COLO668 (cell line): ENCODE results near the gene MAGEB5.
"Not testable (repeated sequence)": the region's sequence is repeated elsewhere in the genome, so short reads cannot be mapped to it uniquely, and the experiment has no call there.

Source experiments
- DNase-seq: peaks from one replicate; lab custom pipeline; 2025; ENCODE audit not compliant: unreplicated experiment; lab: John Stamatoyannopoulos, UW

Gene MAGEB5, protein sequence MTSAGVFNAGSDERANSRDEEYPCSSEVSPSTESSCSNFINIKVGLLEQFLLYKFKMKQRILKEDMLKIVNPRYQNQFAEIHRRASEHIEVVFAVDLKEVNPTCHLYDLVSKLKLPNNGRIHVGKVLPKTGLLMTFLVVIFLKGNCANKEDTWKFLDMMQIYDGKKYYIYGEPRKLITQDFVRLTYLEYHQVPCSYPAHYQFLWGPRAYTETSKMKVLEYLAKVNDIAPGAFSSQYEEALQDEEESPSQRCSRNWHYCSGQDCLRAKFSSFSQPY

GRCh38 chrX:26215869-26216268 lies at the start of gene MAGEB5:
Gene MAGEB5 (plus strand): TSS chrX:26216169. CDS start chrX:26217302, 1,133 bp downstream.
- no peak for DNase-seq

GRCh38 chrX:26192204-26192603 lies 23.8 kb upstream of the MAGEB5 start, which contains the start of gene MAGEB6:
Gene MAGEB6 (plus strand): TSS chrX:26192440. CDS start chrX:26193847, 1,407 bp downstream.
- DNase-seq = no peak

DNA sequence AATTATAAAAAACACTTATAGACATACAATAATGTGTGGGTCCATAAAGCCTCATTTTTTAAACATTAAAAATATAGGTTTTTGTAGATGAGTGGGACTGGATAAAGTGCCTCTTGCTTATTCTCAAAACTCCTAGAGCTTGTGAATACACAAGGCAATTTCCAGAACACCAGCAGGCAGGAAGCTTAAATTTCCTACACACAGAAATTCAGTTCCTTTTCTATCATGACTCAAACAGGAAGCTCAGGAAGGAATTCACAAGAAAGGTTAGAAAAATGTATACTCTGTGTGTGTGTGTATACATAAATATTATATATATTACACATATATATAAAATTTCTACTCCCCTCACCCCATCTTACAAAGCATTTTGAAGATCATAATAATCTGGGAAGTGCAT lies 12.4 kb upstream of the MAGEB5 start:
- no peak for DNase-seq

GRCh38 chrX:26204717-26205116 lies 11.3 kb upstream of the MAGEB5 start:
- DNase-seq = not testable (repeated sequence)

- DNase-seq = no peak
Measured at GRCh38 chrX:26208012-26208411, 8.0 kb upstream of the MAGEB5 start.

DNA sequence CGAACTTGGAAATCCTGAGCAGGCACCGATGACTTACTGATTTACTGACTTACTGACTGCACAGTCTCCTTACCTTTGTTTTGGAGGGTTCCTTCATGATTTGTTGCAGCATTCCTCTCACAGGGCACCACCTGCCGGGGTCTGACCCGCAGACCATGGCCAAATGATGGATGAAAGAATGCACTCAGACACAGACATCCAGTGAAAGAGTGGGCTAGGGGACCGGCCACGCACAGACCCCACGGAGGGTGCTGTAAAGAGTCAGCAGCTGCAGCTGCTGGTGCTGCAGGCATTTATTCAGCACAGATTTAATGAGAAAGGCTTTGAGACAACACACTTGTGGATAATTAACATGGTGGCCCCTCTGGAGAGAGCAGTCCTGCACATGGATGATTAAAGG lies 3.4 kb downstream of the MAGEB5 start:
- no peak for DNase-seq

GRCh38 chrX:26234177-26234576 lies 18.2 kb downstream of the MAGEB5 start:
- no peak for DNase-seq

DNA sequence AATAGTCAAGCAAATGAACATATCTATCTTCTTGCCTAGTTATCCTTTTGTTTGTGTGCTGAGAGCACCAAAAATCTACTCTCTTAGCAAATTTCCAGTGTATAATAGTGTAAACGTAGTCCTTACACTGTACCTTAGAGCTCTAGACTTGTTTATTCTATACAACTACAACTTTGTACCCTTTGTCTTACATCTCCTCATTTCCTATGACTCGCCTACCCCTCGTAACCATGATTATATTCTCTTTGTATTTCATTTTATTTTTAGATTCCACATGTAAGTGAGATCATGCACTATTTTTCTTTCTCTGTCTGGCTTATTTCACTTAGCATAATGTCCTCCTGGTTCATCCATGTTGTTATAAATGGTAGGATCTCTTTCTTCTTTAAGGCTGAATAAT lies 37.6 kb downstream of the MAGEB5 start:
- no peak for DNase-seq

DNA sequence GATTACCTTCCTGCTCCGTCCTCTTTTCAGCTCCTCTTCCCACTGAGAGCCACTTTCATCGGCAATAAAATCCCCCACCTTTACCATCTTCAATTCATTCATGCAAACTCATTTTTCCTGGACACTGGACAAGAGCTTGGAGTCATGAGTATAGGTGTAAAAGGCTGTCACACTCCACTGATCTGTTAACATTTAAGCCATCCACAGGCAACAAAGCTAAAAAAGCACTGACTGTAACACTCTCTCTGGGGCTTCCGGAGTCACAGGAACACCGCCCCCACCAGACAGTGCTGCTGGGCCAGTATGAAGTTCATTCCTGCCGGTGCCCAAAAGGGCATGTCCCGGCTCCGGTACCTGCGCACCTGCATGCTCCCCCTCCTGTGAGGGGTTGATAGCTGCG lies 38.5 kb downstream of the MAGEB5 start:
- no peak for DNase-seq

DNA sequence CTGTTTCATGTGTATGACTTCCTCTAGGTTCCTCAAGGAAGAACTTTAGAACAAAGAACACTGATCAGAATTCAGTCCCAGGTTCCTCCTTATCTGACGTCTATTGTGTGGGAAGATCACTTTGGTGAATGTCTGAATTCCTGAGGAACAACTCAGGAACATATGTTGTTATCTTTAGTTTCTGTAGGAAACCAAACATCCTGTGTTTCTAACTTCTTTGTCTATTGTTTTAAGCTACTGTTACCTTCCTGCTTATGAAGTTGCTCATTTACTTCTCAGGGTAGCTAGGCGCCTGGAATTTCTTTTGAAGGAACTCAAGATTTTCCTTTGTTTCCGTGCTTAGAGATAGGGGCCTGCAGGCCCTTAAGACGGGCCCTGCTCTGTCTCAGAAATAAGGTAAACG lies 46.2 kb downstream of the MAGEB5 start:
- no peak for DNase-seq
